Renal cortical epithelial cell (primary cell): Measurements from ENCODE around the gene SEPTIN5. TPM values are rescaled to one million over a fixed set of nuclear protein-coding genes. Genes with fewer than 3 reads are reported as not detected.

Experiments
- DNase-seq: peaks from one replicate; pipeline ENCODE4 v3.0.0-alpha.2; 2011; ENCODE audit warnings: low read depth
- total RNA-seq: library from RNA; depleted of rRNA; stranded (reverse); fragments of >200 nt; gene quantifications from 2 replicates; pipeline ENCODE4 v1.2.3, GENCODE V29; 2014

Gene SEPTIN5
- total RNA-seq, 1 donor from 2014 or later: 1.1 TPM

DNA sequence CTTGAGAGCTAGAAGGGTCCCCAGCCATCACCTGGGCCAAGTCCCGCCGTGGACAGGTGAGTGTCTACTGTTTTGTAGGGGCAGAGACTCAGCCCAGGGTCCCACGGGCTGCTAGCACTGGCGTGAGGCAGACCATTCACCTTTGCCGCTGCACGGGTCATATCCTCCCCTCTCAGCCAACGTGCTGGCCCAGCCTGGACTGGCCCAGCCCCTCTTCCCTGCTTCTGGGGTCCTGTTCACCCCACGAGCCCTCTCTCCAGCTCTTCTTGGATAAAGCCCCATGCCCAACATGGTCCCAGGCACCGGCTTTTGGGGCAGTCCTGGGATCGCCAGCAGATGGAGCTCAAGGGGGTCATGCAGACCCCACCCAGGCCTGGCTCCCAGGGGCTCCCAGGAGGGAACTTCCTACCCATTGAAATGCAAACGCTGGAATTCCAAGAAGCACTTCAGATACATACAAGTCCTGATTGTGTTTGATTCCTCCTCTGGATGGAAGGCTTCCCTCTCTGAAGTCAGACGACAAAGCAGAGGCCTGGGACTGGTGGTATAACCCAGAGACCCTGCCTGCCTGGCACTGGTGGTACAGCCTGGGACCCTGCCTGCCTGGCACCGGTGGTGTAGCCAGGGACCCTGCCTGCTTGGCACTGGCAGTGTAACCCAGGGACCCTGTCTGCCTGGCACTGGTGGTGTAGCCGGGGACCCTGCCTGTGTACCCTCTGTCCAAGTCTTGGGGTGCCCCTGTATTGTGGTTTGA lies 8.9 kb upstream of the SEPTIN5 start:
- DNase-seq: no peak

DNA sequence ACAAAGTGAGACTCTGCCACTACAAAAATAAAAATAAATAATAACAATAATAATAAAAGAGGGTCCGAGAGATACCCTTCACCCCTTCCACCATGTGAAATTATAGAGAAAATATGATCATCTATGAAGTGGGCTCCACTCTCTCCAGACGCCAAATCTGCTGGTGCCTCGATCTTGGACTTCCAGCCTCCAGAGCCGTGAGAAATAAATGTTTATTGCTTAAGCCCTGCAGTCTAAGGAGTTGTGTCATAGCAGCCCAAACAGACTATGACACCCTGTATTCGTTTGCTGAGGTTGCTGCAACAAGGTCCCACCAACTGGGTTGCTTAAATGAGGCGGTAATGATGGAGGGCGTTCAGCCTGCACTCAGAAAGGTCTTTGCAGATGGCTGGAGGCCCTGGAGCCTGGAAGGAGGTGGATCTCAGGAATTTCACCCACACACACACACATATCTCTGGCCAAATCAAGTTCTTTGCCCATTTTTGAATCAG lies 7.6 kb upstream of the SEPTIN5 start:
- DNase-seq: no peak

DNA sequence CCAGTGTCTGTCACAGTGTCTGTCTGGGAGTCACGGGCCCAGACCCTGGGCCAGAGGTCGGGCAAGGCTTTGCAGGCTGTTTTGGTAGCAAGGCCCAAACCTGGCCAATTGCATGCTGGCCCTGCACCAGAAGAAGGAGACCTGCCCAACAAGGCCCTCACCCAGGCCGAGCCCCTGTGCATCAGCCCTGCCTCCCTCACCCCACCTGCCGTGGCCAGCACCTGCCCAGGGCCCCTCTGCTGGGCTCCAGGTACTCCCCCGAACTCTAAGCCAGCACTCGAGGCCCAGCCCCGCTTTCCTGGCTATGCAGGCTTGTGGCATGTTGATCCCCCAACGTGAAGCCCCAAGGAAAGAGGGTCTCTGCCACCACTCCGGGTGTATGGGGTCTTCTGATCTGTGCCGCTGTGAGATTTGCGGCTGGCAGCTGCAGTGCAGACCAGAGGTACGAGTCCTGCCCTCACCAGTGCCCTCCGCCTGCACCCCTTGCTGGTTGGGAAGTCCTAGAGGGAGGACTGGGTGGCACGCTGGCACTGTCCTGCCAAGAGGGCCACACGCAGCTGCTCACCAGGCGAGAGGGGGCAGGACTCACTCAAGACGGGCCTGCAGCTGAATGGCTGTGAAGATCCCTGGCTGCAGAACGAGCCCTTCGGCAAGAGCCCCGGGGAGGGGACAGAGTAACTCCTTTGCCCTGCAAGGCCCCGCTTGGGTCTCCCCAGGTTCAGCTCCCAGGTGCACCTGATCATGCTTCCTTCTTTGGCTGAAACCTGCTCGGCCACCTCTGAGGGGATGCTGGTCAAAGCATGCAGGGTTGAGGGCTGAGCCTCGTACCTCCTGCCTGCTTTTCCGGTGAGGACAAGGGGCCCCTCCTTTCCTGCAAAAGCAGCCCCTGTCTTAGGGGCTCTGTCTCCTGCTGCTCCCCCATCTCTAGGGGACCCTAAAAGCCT lies 6.7 kb upstream of the SEPTIN5 start:
- DNase-seq: no peak

DNA sequence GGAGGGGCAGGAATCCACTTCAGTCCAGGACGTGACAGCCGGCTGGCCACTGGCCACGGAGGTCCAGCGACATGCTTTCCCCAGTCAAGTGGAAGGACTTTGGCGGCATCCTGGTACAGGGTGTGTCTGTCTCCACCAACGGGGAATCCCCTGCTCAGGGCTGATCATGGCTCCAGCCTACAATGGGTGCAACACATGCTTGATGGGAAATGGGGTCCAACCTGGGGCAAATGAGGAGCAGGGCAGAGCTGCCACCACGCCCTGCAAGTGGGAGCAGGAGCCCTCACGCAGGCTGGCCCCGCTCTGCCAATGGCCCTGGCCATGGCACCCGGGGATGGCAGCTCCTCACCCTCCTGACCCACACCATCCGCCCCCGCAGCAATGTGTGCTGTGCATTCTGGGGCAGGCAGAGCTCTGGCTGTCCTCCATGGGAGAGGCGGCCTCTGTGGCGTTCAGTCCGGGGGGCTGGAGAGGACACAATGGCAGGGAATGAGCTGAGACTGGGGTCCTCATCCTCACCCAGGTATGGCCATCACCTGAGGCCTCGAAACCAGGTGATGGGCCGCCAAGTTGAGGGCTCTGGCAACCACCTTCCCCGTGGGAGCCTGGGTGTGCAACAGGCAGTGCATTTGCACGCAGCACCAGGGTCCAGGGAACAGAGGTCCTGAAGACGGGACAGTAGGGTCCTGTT lies 5.8 kb upstream of the SEPTIN5 start:
- no peak for DNase-seq

DNA sequence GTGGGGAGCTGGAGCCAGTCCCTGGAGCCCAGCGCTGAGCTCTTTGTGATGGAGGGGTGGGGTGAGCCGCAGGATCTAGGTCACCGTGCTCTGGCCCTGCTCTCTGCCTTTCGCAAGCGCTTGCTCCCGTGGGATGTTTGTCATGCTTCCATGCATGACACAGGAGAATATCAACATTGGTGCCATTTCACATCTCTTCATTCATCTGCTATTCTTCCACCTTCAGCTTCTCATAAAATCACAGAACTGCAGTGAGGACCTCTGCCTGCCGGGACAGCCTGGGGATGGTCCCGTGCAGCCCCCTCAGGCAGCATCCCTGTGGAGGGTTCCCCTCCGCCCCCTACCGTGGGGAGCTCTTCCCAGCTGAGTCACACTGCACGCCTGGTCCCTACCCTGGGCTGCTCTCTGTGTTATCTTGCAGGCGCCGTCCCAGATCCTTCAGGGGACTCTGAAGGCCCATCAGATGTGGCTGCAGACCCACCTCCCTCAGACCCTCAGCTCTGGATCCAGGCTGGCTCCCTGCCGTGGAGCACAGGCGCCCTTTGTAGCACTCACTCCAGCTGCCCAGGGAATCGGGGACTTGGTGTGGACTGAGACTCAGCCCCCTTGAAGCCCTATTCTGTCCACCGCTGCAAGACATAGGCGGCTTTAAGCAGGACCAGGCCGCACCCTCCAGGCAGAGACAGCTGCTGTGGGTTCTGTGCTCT lies 5.1 kb upstream of the SEPTIN5 start:
- no peak for DNase-seq

DNA sequence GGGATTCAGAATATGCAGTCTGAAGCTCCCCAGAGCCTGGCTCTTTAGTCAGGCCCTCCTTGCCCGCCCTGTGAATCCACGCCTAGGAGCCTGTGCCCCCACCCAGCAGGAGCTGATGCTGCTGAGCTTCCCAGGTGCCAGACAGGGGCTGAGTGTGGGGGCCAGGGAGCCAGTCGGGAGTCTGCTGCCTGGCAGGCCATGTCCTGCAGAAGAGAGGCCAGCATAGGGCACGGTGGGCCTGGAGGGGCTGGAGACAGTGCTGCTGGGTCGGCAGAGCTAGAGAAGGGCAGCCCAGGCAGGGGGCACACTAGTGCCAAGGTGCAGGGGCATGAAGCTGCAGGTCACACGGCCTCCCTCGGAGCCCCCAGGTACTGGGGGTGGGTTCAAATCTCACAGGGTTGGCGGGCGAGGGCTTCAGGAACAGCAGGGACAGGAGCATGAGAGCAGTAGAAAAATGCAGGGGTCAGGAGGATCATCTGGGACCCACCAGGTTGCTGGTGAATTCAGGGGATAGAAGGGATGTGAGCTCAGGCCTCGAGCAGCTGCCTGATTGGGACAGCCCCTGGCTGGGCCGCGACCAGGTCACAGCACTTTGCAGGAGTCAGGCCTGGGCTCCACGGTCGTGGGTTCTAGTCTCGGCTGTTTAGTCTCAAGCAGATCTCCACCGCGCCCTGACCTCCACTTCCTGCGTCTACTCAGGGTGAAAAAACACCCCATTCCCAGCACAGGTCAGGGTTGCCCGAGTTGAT lies 4.1 kb upstream of the SEPTIN5 start:
- DNase-seq: no peak

DNA sequence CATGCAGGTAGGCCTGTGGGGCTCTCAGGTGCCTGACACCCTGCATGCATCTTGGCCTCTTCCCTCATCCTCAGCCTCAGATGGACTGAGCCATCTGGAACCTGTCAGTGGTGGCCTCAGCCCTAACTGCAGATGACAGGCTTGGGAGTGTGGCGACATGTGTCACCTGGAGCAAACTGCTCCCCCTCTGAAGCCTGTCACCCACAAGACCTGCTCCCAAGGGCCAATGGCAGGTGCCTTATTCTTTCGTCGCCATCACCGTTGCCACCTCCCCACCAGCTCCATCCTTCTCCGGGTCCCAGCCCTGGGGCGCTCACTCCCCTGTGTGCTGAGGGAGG lies 3.6 kb upstream of the SEPTIN5 start:
- DNase-seq: no peak

DNA sequence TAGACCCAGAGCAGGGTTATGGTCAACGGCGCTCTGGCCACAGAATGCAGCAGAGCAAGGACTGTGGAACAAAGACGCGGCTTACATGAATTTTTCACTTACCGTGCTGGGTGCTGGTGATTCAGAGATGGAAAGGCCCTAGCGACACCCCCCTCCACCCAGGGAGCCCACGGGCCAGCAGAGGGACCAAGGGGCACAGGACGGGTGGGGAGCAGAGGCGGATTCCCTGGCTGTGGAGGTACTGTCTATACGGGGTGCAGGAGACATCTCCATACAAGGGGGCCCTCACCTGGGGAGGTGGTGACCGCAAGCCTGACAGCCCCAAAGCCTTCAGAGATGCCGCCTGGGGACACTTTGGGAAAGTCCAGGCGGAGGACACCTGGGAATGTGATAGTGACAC lies 1.1 kb upstream of the SEPTIN5 start:
- no peak for DNase-seq

DNA sequence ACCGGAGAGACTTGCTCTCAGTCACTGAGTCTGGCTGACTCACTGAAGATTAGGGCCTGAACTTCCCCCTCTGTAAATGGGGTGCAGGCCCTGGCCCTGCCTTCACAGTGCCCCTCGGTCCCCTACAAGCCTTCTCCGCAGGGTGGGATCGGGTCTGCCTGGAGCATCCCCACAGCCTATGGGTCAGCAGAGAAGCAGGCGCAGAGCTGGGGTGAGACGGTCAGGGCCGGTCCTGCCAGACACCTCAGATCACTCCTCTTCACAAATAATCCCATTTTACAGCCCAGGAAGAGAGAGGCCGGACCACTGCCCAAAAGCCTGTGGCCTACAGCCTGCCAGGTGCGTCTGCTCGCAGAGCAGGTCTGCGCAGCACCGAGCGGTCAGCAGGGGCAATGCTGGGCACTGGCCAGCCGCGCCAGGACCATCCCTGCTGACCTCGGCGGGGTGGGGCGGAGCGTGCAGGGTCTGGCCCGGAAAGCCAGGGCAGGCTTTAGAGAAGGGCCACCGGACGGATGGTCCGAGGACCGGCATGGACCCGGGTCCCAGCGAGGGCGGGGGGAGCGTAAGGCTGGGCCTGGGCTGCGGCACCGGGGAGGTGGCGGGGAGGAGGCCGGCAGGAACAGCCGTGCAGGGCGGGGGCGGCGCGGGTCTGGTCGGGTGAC lies 522 bp upstream of the SEPTIN5 start:
- no peak for DNase-seq

DNA sequence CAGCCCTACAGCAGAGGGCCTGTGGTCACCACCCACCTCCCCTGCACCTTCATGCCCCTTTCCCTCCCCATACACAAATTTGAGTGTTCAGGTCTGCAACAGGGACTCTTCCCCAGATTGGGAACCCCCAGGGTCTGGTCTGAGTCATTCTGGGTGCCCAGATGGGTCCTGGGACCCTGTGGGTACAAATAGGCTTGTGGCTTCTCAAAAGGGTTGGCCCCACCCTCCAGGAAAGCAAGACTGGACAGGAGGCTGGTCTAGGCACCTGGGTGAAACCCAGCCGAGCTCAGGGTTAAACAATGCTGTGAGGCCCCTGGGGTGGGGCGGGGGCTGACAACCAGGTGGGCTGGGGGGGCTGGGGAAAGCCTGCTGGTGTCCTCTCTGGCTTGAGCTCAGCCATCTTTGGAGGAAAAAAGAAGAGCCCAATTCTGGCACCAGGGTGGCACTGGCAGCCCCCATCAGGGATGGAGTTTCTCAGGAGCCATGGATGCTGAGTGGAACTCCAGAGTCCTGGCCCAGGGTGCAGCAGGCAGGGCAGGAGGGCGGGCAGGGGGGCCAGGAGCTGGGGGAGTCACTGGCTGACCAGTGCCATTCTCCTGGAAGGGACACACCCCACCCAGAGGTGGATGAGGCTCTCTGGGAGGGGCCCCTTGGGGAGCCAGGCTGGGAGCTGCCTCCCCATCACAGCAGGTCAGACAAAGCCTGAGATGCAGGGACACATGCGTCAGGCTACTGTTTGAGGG lies 1.1 kb downstream of the SEPTIN5 start:
- no peak for DNase-seq

DNA sequence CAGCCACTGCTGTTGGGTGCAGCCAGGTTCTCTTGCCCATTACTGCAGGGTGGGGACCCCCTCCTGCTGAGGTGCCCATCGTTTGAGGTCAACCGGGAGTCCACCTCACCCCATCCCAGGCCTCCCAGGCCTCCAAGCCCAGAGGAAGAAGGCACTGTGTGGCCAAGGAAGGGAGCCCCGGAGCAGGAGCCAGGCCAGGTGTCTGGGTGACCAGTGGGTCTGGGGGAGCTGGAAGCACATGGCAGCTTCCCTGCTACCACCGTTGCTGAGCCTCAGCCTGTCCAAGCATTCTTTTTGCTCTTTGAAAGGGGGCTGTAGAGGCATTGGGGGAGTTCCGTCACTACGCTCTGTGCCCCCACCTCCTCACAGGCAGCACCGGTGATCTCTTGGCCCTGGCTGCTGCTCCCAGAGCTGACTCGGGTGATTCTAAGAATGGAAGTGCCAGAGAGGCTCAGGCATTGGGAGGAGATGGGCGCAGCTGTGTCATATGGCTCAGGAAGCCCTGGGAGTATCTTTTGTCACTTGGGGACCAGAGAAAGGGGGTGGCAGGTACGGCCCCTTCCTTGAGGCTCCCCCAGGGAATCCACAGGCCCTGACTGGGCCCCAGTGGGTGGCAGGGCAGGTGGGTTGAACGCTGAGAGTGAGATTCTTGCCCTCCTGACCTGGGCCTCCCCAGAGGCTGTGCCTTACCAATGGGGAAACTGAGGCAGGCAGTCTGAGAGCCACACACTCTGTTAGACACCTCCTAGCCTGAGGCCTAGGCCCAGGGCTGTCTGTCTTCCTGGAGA lies 1.9 kb downstream of the SEPTIN5 start:
- no peak for DNase-seq

DNA sequence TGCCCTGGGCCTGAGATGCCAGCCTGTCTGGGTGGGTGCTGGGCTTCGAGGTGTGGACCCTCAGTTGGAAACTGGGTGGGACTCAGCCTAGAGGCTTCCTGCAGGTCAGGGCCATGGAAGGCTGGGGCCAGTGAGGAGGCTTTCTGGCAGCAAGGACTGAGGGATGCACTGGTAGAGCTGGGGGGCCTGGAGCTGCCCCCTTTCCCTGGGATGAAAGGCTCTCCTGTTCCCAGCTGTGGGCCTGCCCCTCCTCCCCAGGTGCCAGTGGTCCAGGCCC lies 2.5 kb downstream of the SEPTIN5 start:
- DNase-seq: no peak

DNA sequence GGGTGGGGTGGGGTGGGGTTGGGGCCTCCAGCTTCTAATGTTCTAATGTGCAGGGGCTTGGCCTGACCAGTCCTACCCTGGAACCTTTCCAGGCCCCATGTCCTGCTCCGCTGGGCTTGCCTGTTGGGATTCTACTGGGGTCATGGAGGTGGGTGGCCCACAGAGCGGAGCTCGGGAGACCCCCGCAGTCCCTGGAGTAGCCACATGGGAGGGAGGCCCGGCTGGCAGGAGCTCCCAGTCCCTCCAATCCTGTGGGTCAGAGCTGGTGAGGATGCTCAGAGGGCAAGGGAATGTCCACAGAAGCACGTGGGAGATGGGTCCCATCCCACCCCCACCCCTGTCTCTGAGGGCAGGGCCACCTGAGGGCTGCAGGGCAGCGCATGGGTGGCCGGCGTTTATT lies 2.9 kb downstream of the SEPTIN5 start:
- DNase-seq: no peak

DNA sequence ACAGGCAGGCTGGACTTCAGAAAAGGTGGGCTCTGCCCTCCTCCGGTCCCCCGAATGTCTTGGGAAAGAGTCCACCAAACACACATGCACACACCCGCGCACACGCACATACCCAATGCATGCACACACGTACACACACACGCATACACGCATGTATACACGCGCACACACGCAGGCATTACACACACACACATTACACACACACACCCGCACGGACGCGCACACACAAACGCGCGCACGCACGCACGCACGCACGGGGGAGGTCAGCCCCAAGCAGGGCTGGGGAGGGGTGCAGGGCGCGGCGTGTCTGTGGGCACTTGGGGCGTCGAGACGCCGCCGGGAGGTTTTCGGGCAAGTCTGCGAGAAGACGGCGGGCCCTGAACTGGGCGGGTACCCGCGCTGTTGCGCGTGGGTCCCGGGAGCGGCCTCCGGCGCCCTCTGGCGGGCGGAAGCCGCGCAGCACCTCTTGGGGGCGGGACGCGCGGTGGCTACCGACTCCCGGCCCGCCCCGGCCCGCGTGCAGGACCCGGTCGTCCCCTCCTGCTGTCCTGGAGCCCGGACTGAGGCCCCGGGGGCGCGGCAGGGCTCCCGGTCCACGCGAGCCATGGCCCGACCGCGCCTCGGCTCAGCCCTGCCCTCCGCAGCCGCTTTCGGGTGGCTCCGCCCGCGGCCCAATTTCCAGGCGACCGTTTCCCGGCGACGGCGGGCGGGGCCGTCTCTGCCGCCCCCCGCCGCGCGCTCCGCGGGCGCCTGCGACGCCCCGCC lies 3.6 kb downstream of the SEPTIN5 start:
- no peak for DNase-seq

DNA sequence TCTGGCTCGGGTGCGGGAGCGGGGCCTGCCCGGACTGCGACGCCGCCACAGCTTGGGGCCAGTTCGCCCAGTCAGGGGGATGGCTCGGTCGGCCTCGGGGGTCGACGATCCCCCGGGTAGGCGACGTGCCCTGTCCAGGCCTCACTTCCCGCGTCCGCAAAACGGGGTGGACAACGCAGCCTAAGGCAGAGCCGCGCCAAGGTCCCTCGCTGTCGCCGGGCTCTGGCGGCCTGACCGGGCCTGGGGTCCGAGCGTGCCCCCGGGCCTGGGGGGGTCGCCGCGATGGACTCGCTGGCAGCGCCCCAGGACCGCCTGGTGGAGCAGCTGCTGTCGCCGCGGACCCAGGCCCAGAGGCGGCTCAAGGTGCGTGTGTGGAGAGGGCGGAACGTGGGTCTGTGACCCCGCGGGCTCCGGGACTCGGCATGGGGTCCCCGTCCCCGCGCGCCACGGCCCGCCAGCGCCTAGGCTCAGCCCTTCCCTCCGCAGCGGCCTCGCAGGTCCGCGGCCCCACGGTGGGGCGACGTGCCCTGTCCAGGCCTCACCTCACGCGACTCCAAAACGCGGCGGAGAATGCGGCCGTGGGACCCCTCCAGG lies 4.2 kb downstream of the SEPTIN5 start:
- DNase-seq: no peak

DNA sequence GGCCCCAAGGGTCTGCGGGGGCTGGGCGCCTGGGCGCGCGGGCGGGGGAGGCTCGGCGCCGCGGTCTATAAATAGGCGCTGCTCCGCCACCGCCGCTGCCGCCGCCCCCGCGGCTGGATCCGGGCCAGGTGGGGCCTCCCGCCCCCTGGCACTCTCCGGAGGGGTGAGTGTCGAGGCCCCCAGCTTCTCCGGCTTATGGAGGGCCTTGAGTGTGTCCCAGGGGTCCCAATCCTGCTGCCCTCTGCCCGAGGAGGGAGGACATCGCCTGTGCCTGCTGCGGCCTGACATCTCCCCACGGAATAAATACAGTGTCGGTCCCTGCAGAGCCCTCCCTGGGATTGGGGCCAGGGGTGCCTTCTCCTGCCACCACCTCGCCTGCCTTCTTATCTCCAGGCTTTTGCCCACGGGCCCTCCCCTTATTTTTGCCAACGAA lies 4.8 kb downstream of the SEPTIN5 start:
- DNase-seq: no peak

DNA sequence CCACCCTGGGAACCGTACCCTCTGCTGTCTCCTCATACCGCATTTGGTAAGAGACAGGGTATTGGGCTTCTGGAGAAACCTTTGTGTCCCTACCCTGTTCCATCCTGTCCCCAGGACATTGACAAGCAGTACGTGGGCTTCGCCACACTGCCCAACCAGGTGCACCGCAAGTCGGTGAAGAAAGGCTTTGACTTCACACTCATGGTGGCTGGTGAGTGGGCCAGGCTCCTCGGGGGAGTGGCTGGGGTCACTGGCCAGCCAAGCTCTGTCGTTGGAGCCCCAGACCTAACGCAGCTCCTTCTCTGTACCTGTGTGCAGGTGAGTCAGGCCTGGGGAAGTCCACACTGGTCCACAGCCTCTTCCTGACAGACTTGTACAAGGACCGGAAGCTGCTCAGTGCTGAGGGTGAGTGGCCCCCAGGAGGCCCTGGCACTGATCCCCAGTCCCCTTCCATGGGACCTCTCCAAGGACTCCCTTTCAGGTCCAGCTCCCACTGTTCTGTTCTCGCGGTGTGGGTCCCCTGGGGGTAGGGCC lies 5.3 kb downstream of the SEPTIN5 start:
- DNase-seq: no peak
